ENCODE measurements around the gene POLD1. TPM values are rescaled to one million over a fixed set of nuclear protein-coding genes. Genes with fewer than 3 reads are reported as not detected.

Gene POLD1
- total RNA-seq, 1 experiment from 2014 or later = 53.4 TPM

DNA sequence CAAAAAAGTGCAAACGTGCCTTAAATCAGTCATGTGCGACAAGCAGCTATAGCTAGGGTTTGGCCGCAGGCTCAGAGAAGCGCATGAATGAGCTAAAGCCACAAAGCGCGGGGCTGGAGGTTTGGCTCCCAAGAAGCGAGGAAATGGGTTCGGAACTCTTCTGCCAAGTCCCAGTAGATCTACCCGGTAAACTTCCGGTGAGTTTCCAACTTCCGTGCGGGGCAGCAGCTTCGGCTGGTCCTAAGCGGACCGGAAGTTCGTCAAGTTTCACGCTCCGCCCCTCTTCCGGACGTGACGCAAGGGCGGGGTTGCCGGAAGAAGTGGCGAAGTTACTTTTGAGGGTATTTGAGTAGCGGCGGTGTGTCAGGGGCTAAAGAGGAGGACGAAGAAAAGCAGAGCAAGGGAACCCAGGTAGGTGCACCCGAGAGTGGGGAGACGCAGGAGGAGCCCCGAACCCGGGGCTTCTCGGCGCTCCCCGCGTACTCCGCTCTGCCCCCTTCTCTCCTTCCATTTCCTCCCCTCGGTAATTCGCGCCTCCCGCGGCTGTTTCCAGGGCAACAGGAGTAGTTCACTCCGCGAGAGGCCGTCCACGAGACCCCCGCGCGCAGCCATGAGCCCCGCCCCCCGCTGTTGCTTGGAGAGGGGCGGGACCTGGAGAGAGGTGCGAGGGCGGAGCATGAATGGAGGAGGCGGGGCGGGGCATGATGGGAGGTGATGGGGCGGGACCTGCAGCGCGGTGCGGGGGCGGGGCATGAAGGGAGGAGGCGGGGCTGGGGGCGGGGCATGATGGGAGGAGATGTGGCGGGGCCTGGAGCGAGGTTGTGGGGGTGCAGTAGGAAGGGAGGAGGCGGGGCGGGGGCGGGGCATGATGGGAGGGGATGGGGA lies 7.7 kb upstream of the POLD1 start, which contains the start of gene NR1H2:
TSS of gene NR1H2 (plus strand) at position 292 of the 885 bp plus-strand sequence. CDS start 1,149 bp downstream, outside the sequence.
- no peaks in the 10 kb centered on the region for H3K9me3 ChIP-seq (ENCODE audit: low read length)
- H3K9me2 ChIP-seq (replicated peaks; ENCODE audit: insufficient read depth, low read length) = no peaks in the 10 kb centered on the region
- peak within 1 kb of the TSS; percentile 91 for H3K4me3 ChIP-seq (ENCODE audit: low read length)
- H3K4me2 ChIP-seq (ENCODE audit: low read depth, low read length, poor library complexity, severe bottlenecking) = peak within 1 kb of the TSS; percentile 95
- peak within 1 kb of the TSS; percentile 94 for H3K27ac ChIP-seq (ENCODE audit: low read length)
- no peaks in the 10 kb centered on the region for H3K27me3 ChIP-seq (ENCODE audit: low read length)
- DNase-seq = peak; percentile 100
- H3K79me2 ChIP-seq (ENCODE audit: low read length) = peaks cover 13% of the 10 kb centered on the region
- peaks cover 19% of the 10 kb centered on the region for H3K4me1 ChIP-seq (ENCODE audit: low read length)
- peak within 1 kb of the TSS; percentile 96 for H3K9ac ChIP-seq (ENCODE audit: low read length)
- H3K36me3 ChIP-seq (ENCODE audit: insufficient read depth, low read length) = peaks cover 20% of the 10 kb centered on the region
- H2AFZ ChIP-seq (ENCODE audit: low read length) = peak within 1 kb of the TSS; percentile 80
- H4K20me1 ChIP-seq (ENCODE audit: insufficient read depth, low read depth, low read length) = peaks cover 24% of the 10 kb centered on the region

DNA sequence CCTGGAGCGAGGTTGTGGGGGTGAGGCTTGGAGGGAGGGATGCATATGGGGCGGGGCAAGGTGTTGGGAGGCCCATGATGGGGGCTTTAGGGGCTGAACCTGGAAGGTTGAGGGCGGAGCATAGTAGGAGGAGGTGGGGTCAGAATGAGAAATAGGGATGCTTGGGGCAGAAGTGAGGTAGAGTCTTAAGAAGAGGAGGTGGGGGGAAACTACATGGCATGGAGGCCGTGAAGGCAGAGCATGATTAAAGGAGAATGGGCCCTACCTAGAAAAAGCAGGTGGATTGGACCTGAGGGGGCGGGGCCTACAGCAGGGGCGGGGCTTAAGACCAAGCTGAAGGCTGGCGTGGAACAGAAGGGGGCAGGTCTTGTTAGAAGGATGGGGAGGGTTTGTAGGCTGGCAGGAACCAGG lies 7.1 kb upstream of the POLD1 start:
- DNase-seq = no peak

DNA sequence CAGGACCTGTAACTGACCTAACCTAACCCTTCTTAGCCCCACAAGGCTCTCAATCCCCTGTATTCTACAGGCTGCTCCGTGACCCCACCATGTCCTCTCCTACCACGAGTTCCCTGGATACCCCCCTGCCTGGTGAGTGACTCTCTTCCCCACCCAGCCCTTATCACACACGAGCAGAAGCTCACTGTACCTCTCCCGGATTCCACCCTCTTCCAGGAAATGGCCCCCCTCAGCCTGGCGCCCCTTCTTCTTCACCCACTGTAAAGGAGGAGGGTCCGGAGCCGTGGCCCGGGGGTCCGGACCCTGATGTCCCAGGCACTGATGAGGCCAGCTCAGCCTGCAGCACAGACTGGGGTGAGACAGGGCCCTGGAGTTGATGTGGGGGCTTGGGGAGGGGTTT lies 6.6 kb upstream of the POLD1 start:
- H3K9me2 ChIP-seq (replicated peaks; ENCODE audit: insufficient read depth, low read length) = no peaks in the 10 kb centered on the region
- H3K9ac ChIP-seq (ENCODE audit: low read length) = peak overlapping the region; percentile 7; the same call in 1 of the 2 replicates
- H3K4me1 ChIP-seq (ENCODE audit: low read length) = peaks cover 19% of the 10 kb centered on the region
- H3K4me2 ChIP-seq (ENCODE audit: low read depth, low read length, poor library complexity, severe bottlenecking) = peak overlapping the region; percentile 32
- peaks cover 13% of the 10 kb centered on the region for H3K79me2 ChIP-seq (ENCODE audit: low read length)
- no peak overlapping the region for H3K27ac ChIP-seq (ENCODE audit: low read length)
- no peak for DNase-seq
- no peak overlapping the region for H2AFZ ChIP-seq (ENCODE audit: low read length)
- no peaks in the 10 kb centered on the region for H3K9me3 ChIP-seq (ENCODE audit: low read length)
- H3K27me3 ChIP-seq (ENCODE audit: low read length) = no peaks in the 10 kb centered on the region
- peaks cover 24% of the 10 kb centered on the region for H4K20me1 ChIP-seq (ENCODE audit: insufficient read depth, low read depth, low read length)
- H3K4me3 ChIP-seq (ENCODE audit: low read length) = peak overlapping the region; percentile 63; the same call in 1 of the 2 replicates
- H3K36me3 ChIP-seq (ENCODE audit: insufficient read depth, low read length) = peaks cover 20% of the 10 kb centered on the region

More for the DNA sequence above, 7.1 kb upstream of the POLD1 start:
- peaks cover 20% of the 10 kb centered on the region for H3K36me3 ChIP-seq (ENCODE audit: insufficient read depth, low read length)
- no peaks in the 10 kb centered on the region for H3K9me2 ChIP-seq (replicated peaks; ENCODE audit: insufficient read depth, low read length)
- H3K27me3 ChIP-seq (ENCODE audit: low read length) = no peaks in the 10 kb centered on the region
- H3K4me3 ChIP-seq (ENCODE audit: low read length) = peak overlapping the region; percentile 63
- H3K9me3 ChIP-seq (ENCODE audit: low read length) = no peaks in the 10 kb centered on the region
- H3K27ac ChIP-seq (ENCODE audit: low read length) = no peak overlapping the region
- H4K20me1 ChIP-seq (ENCODE audit: insufficient read depth, low read depth, low read length) = peaks cover 24% of the 10 kb centered on the region
- peaks cover 19% of the 10 kb centered on the region for H3K4me1 ChIP-seq (ENCODE audit: low read length)
- peak overlapping the region; percentile 32 for H3K4me2 ChIP-seq (ENCODE audit: low read depth, low read length, poor library complexity, severe bottlenecking)
- H3K79me2 ChIP-seq (ENCODE audit: low read length) = peaks cover 13% of the 10 kb centered on the region
- no peak overlapping the region for H3K9ac ChIP-seq (ENCODE audit: low read length)
- no peak overlapping the region for H2AFZ ChIP-seq (ENCODE audit: low read length)

DNA sequence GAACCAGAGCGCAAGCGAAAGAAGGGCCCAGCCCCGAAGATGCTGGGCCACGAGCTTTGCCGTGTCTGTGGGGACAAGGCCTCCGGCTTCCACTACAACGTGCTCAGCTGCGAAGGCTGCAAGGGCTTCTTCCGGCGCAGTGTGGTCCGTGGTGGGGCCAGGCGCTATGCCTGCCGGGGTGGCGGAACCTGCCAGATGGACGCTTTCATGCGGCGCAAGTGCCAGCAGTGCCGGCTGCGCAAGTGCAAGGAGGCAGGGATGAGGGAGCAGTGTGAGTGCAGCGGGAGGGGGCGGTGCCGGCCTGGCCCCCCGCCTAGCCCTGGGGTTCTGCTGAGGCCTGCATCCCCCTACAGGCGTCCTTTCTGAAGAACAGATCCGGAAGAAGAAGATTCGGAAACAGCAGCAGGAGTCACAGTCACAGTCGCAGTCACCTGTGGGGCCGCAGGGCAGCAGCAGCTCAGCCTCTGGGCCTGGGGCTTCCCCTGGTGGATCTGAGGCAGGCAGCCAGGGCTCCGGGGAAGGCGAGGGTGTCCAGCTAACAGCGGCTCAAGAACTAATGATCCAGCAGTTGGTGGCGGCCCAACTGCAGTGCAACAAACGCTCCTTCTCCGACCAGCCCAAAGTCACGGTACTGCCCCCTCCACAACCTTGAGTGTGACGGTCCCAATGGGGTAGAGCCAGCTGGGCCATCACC lies 5.8 kb upstream of the POLD1 start:
- no peak for DNase-seq
- Histone ChIP-seq H3K9me3 (ENCODE audit: low read length) (no peaks in the 10 kb centered on the region), H3K4me3 (ENCODE audit: low read length) (no peak overlapping the region), H3K4me1 (ENCODE audit: low read length) (peaks cover 20% of the 10 kb centered on the region), H3K4me2 (ENCODE audit: low read depth, low read length, poor library complexity, severe bottlenecking) (no peak overlapping the region), H2AFZ (ENCODE audit: low read length) (no peak overlapping the region), H3K9me2 (replicated peaks; ENCODE audit: insufficient read depth, low read length) (no peaks in the 10 kb centered on the region), H4K20me1 (ENCODE audit: insufficient read depth, low read depth, low read length) (peaks cover 24% of the 10 kb centered on the region), H3K9ac (ENCODE audit: low read length) (no peak overlapping the region), H3K36me3 (ENCODE audit: insufficient read depth, low read length) (peaks cover 20% of the 10 kb centered on the region), H3K79me2 (ENCODE audit: low read length) (peaks cover 13% of the 10 kb centered on the region), H3K27ac (ENCODE audit: low read length) (no peak overlapping the region), H3K27me3 (ENCODE audit: low read length) (no peaks in the 10 kb centered on the region)

DNA sequence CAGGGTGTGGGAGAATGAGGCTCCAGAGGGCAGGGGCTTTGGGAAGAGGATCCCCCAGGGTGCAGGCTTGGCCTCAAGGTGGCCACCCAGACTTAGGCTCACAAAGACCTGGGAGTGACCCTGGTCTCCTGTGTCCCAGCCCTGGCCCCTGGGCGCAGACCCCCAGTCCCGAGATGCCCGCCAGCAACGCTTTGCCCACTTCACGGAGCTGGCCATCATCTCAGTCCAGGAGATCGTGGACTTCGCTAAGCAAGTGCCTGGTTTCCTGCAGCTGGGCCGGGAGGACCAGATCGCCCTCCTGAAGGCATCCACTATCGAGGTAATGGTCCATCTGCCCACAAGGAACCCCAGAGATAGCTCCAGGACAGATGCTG lies 5.3 kb upstream of the POLD1 start:
- peaks cover 13% of the 10 kb centered on the region for H3K79me2 ChIP-seq (ENCODE audit: low read length)
- H3K4me3 ChIP-seq (ENCODE audit: low read length) = no peak overlapping the region
- H3K4me1 ChIP-seq (ENCODE audit: low read length) = peaks cover 25% of the 10 kb centered on the region
- no peaks in the 10 kb centered on the region for H3K27me3 ChIP-seq (ENCODE audit: low read length)
- H3K4me2 ChIP-seq (ENCODE audit: low read depth, low read length, poor library complexity, severe bottlenecking) = no peak overlapping the region
- H3K27ac ChIP-seq (ENCODE audit: low read length) = no peak overlapping the region
- H3K9me2 ChIP-seq (replicated peaks; ENCODE audit: insufficient read depth, low read length) = no peaks in the 10 kb centered on the region
- H3K9me3 ChIP-seq (ENCODE audit: low read length) = no peaks in the 10 kb centered on the region
- peaks cover 24% of the 10 kb centered on the region for H4K20me1 ChIP-seq (ENCODE audit: insufficient read depth, low read depth, low read length)
- peaks cover 20% of the 10 kb centered on the region for H3K36me3 ChIP-seq (ENCODE audit: insufficient read depth, low read length)
- no peak overlapping the region for H3K9ac ChIP-seq (ENCODE audit: low read length)
- no peak for DNase-seq
- H2AFZ ChIP-seq (ENCODE audit: low read length) = no peak overlapping the region

DNA sequence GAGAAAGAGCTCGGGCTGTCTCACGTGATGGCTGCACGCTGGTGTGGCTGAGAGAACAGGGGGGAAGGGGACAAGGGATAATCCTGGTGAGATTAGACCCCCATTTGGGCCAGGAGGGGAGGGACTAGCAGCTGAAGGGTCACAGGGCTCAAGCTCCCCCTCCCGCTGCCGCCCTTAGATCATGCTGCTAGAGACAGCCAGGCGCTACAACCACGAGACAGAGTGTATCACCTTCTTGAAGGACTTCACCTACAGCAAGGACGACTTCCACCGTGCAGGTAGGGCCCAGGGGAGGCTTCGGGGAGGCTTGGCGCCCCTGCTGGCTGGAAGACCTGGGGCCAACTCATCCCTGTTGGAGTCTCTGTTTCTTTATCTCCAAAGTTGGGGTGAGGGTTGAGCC lies 4.5 kb upstream of the POLD1 start:
- Histone ChIP-seq H2AFZ (ENCODE audit: low read length) (no peak overlapping the region), H3K27ac (ENCODE audit: low read length) (no peak overlapping the region), H3K9ac (ENCODE audit: low read length) (no peak overlapping the region), H3K27me3 (ENCODE audit: low read length) (no peaks in the 10 kb centered on the region), H3K9me3 (ENCODE audit: low read length) (no peaks in the 10 kb centered on the region), H3K4me3 (ENCODE audit: low read length) (no peak overlapping the region), H3K79me2 (ENCODE audit: low read length) (peaks cover 15% of the 10 kb centered on the region), H3K36me3 (ENCODE audit: insufficient read depth, low read length) (peaks cover 20% of the 10 kb centered on the region), H3K9me2 (replicated peaks; ENCODE audit: insufficient read depth, low read length) (no peaks in the 10 kb centered on the region), H3K4me1 (ENCODE audit: low read length) (peaks cover 26% of the 10 kb centered on the region), H3K4me2 (ENCODE audit: low read depth, low read length, poor library complexity, severe bottlenecking) (no peak overlapping the region), H4K20me1 (ENCODE audit: insufficient read depth, low read depth, low read length) (peaks cover 24% of the 10 kb centered on the region)
- no peak for DNase-seq

DNA sequence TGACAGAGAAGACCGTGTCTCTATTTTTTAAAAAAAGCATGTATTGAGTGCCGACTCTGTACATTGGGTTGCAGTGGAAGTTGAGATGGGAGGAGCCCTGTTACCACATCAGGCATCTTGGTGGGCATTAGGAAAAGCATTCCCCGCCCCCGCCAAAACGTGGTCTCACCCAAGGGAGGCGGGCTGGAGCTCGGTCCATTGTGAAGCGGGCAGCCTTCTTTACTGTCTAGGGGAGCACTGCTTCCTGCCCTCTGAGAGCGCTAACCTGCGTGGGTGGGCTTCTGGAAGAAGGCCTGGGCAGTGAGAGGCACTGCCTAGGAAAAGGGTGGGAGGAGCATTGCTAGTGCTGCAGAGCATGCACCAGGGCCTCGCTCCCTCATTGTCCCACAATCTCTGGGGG lies 4.0 kb upstream of the POLD1 start:
- no peak overlapping the region for H3K4me3 ChIP-seq (ENCODE audit: low read length)
- H4K20me1 ChIP-seq (ENCODE audit: insufficient read depth, low read depth, low read length) = peaks cover 27% of the 10 kb centered on the region
- H3K36me3 ChIP-seq (ENCODE audit: insufficient read depth, low read length) = peaks cover 20% of the 10 kb centered on the region
- no peaks in the 10 kb centered on the region for H3K9me3 ChIP-seq (ENCODE audit: low read length)
- H3K9ac ChIP-seq (ENCODE audit: low read length) = no peak overlapping the region
- H3K27ac ChIP-seq (ENCODE audit: low read length) = no peak overlapping the region
- no peak for DNase-seq
- H3K27me3 ChIP-seq (ENCODE audit: low read length) = no peaks in the 10 kb centered on the region
- no peak overlapping the region for H3K4me2 ChIP-seq (ENCODE audit: low read depth, low read length, poor library complexity, severe bottlenecking)
- no peaks in the 10 kb centered on the region for H3K9me2 ChIP-seq (replicated peaks; ENCODE audit: insufficient read depth, low read length)
- H3K79me2 ChIP-seq (ENCODE audit: low read length) = peaks cover 21% of the 10 kb centered on the region
- peaks cover 29% of the 10 kb centered on the region for H3K4me1 ChIP-seq (ENCODE audit: low read length)
- no peak overlapping the region for H2AFZ ChIP-seq (ENCODE audit: low read length)

DNA sequence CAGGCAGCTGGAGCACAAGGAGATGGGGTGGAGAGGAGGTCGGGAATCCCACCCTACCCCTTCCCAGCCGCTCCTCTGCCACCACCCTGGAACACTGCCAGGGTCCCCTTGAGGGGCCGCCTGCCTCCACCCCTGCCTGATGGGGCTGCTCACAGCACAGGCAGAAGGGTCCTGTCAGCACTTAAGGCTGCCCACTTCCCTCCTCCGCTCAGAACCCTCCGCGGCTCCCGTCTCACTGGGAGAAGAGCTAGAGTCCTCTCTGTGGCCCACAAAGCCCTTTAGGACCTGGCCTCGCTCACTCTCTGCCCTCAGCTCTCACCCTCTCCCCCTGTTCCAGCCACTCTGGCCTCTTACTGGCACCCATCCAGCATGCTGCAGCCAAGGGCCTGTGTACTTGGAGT lies 3.4 kb upstream of the POLD1 start:
- H3K79me2 ChIP-seq (ENCODE audit: low read length) = peaks cover 27% of the 10 kb centered on the region
- peaks cover 30% of the 10 kb centered on the region for H3K4me1 ChIP-seq (ENCODE audit: low read length)
- peaks cover 21% of the 10 kb centered on the region for H3K36me3 ChIP-seq (ENCODE audit: insufficient read depth, low read length)
- H4K20me1 ChIP-seq (ENCODE audit: insufficient read depth, low read depth, low read length) = peaks cover 33% of the 10 kb centered on the region
- no peak overlapping the region for H3K4me2 ChIP-seq (ENCODE audit: low read depth, low read length, poor library complexity, severe bottlenecking)
- no peak overlapping the region for H2AFZ ChIP-seq (ENCODE audit: low read length)
- no peak for DNase-seq
- H3K9me3 ChIP-seq (ENCODE audit: low read length) = no peaks in the 10 kb centered on the region
- no peak overlapping the region for H3K4me3 ChIP-seq (ENCODE audit: low read length)
- H3K27ac ChIP-seq (ENCODE audit: low read length) = no peak overlapping the region
- H3K27me3 ChIP-seq (ENCODE audit: low read length) = no peaks in the 10 kb centered on the region
- H3K9ac ChIP-seq (ENCODE audit: low read length) = no peak overlapping the region
- H3K9me2 ChIP-seq (replicated peaks; ENCODE audit: insufficient read depth, low read length) = no peaks in the 10 kb centered on the region

Data from Karpas-422 (cell line).